ENCODE data around the gene ID1. TPM values are rescaled to one million over a fixed set of nuclear protein-coding genes. Genes with fewer than 3 reads are reported as not detected.
A peak's percentile ranks its signal among the peaks of the same experiment; 100 is the strongest.

Gene ID1
- total RNA-seq, 1 donor from 2014 or later, result 92.0 TPM

- no peaks in the 10 kb centered on the region for H3K36me3 Mint-ChIP-seq (ENCODE audit: unreplicated experiment)
- H3K4me1 Mint-ChIP-seq (ENCODE audit: low read depth, unreplicated experiment), result peaks cover 27% of the 10 kb centered on the region
- peaks cover 41% of the 10 kb centered on the region for H3K9me3 Mint-ChIP-seq (ENCODE audit: unreplicated experiment)
- H3K4me3 Mint-ChIP-seq (ENCODE audit: unreplicated experiment), result peak overlapping the region; percentile 68
- DNase-seq, result no peak
- no peak overlapping the region for H3K27ac Mint-ChIP-seq (ENCODE audit: unreplicated experiment)
- TF ChIP-seq CTCF (IDR thresholded peaks at IDR 0.05; ENCODE audit: partially characterized antibody, unreplicated experiment), result no peak
- peaks cover 29% of the 10 kb centered on the region for H3K27me3 Mint-ChIP-seq (ENCODE audit: unreplicated experiment)
Observed at GRCh38 chr20:31602431-31602778, 2.7 kb upstream of the ID1 start.

GRCh38 chr20:31602779-31603441 lies 2.2 kb upstream of the ID1 start:
- Mint-ChIP-seq H3K4me3 (ENCODE audit: unreplicated experiment) (peak overlapping the region; percentile 68), H3K9me3 (ENCODE audit: unreplicated experiment) (peaks cover 41% of the 10 kb centered on the region), H3K4me1 (ENCODE audit: low read depth, unreplicated experiment) (peaks cover 32% of the 10 kb centered on the region), H3K36me3 (ENCODE audit: unreplicated experiment) (no peaks in the 10 kb centered on the region), H3K27me3 (ENCODE audit: unreplicated experiment) (peaks cover 31% of the 10 kb centered on the region), H3K27ac (ENCODE audit: unreplicated experiment) (peak overlapping the region; percentile 67)
- no peak for DNase-seq
- TF ChIP-seq CTCF (IDR thresholded peaks at IDR 0.05; ENCODE audit: partially characterized antibody, unreplicated experiment), result no peak

DNA sequence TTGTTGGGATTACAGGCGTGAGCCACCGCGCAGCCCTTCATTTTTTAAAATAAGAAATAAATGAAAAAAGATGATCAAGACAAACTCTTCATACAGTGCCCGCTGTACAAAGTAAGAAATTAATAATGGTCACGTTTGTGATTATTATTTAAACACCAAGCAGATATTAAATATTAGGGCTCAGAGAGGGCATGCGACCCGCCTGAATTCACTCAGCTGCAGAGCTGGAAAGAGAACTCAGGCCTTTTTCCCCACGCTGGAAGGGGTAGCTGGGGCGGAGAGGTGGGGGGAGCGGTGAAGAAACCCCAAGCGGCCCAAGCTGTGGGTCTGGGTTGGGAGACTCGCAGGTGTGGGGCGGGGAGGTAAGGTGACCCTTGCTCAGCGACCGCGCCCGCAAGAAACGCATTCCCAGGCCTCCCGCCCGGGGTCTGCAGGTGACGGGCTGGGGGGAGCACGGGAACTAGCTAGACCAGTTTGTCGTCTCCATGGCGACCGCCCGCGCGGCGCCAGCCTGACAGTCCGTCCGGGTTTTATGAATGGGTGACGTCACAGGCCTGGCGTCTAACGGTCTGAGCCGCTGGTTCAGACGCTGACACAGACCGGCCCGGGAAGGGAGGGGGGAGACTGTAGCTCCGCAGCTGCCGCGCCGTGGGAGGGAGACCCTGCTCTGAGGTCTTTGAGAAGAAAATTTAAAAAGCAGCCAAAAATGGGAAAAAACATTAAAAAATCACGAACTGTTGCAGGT lies 1.1 kb upstream of the ID1 start:
- peak overlapping the region; percentile 92 for H3K27ac Mint-ChIP-seq (ENCODE audit: unreplicated experiment)
- peaks cover 31% of the 10 kb centered on the region for H3K27me3 Mint-ChIP-seq (ENCODE audit: unreplicated experiment)
- peaks cover 40% of the 10 kb centered on the region for H3K4me1 Mint-ChIP-seq (ENCODE audit: low read depth, unreplicated experiment)
- DNase-seq, result peak; percentile 100
- H3K9me3 Mint-ChIP-seq (ENCODE audit: unreplicated experiment), result peaks cover 41% of the 10 kb centered on the region
- H3K4me3 Mint-ChIP-seq (ENCODE audit: unreplicated experiment), result peak overlapping the region; percentile 94
- no peaks in the 10 kb centered on the region for H3K36me3 Mint-ChIP-seq (ENCODE audit: unreplicated experiment)
- no peak for TF ChIP-seq CTCF (IDR thresholded peaks at IDR 0.05; ENCODE audit: partially characterized antibody, unreplicated experiment)

DNA sequence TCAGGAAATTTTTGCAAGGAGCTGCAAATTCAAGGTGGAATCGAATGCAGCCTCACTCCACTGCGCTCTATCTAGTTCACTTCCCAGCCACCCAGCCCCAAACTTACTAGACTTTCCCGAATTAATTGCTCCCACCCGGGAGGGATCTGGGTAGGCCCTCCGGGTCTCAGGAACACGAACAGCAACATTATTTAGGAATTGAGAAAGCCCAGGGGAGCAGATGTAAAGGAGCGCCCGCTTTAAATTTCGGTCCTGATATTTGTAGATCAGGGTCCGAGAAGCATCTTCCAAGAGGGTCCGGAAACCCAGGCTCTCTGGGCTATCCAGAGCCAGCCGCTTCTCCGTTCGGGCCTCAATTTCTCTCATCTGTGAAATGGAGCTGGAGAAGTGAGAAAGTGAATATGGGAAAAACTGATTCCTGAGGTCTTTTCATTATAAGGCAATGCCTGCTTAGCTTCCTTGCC lies 490 bp upstream of the ID1 start:
- peak overlapping the region; percentile 94 for H3K4me3 Mint-ChIP-seq (ENCODE audit: unreplicated experiment)
- DNase-seq, result no peak
- peaks cover 31% of the 10 kb centered on the region for H3K27me3 Mint-ChIP-seq (ENCODE audit: unreplicated experiment)

More for the DNA sequence above, 490 bp upstream of the ID1 start:
- H3K27ac Mint-ChIP-seq (ENCODE audit: unreplicated experiment), result peak overlapping the region; percentile 92
- H3K9me3 Mint-ChIP-seq (ENCODE audit: unreplicated experiment), result peaks cover 39% of the 10 kb centered on the region
- no peaks in the 10 kb centered on the region for H3K36me3 Mint-ChIP-seq (ENCODE audit: unreplicated experiment)
- H3K4me1 Mint-ChIP-seq (ENCODE audit: low read depth, unreplicated experiment), result peaks cover 40% of the 10 kb centered on the region
- no peak for TF ChIP-seq CTCF (IDR thresholded peaks at IDR 0.05; ENCODE audit: partially characterized antibody, unreplicated experiment)

Data from glutamatergic neuron (in vitro differentiated cells).